ENCODE results near the gene ABHD16A.
A peak's percentile ranks its signal among the peaks of the same experiment; 100 is the strongest.

ABHD16A gene

DNA sequence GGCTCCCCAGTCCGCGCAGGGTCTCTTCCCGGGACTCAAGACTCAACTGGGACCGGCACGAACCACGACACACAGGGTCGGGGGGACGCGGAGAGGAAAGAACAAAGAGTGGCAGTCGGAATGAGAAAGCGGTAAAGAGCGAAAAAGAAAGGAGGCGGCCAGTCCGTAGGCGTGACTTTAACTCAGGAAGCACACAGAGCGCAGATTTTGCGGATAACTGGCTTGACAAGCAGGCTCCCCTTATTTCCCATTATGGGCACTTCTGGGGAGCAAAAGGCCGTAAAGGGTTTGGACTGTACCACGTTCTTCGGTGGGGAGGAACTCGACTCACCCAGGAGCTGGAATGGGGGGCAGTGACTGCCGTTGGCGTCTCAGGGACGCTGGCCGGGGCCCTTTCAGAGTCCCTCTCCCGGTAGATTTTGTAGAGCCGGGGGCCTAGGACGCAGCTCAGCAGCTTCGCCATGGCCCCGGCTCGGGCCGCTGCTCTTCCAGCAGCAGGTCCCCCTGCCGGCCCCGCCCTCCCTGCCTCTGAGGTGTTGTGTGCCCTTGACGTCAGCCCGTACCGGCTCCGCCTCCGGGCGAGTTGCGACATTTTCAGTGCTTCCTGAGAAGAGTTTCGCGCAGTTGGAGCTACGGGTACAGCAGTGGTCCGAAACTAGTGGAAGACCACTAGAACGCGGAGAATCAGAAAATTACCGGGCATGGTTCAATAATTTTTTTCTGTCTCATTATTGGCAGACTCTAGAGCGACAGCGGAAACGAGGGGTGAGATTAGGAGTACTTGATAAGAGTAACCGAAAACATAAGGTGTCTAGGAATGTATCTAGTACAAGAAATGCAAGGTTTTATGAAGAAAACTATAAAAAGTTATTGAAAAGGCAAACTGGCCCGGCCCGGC is at the start of gene ABHD16A:
Gene ABHD16A, minus strand, starts transcription at position 506 of the 898 bp plus-strand sequence. Its CDS starts 43 bp downstream, at position 463.
- peak; percentile 89 for DNase-seq (ENCODE audit: low spot score)
- FAIRE-seq = peak; percentile 67

DNA sequence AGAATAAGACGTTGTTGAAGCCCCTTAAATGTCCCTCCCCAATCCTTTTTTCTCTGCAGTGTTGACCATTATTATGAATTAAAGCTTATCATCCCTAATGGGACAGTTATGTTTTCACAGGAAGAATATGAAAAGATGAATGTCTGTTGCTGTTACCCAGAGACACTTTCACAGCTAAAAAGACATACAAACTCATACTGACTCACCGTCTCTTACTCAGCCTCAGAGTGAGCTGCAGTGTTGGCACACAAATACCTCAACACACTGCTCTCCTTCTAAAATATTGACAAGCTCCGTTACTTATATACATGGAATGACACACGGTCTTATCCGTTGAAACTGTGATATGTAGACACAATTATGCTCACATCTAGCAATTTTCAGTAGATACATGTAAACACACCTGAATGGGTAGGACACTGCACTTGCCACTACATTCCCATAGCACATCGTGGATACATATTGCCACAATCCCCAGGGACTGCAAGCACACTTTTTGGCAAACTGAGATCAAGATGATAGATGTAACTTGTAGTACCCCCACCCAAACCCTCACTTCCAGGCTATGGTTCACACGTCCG is 49.7 kb upstream of the ABHD16A start:
- FAIRE-seq (peak; percentile 63), DNase-seq (ENCODE audit: low spot score) (peak; percentile 70)

DNA sequence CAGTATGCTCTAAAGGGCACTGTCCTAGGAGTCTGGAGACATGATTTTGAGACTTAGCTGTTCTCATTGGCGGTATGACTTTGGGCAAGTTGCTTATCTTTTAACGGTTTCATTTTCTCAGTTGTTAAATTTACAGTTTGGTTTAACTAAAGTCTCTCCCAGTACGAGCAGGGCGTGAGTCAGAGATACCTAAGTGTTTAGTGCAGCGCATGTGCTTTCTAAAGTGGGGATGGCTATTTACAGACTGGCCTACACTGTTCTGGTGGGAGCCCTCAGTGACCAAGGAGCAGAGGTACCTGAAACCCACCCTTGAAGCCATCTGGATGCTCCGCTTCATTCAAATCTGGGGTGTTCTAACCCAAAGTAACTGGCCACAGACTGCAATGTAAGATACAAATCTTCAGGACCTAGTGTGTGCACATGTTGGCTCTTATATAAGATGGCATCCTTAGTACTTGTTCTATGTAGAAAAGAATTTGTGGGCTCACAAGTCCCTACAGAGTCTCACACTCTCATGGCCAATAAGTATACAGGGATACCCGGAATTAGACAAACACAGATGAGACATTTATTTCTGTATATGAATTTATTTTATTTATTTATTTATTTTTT is 47.4 kb upstream of the ABHD16A start:
- FAIRE-seq (no peak), DNase-seq (ENCODE audit: low spot score) (no peak)

DNA sequence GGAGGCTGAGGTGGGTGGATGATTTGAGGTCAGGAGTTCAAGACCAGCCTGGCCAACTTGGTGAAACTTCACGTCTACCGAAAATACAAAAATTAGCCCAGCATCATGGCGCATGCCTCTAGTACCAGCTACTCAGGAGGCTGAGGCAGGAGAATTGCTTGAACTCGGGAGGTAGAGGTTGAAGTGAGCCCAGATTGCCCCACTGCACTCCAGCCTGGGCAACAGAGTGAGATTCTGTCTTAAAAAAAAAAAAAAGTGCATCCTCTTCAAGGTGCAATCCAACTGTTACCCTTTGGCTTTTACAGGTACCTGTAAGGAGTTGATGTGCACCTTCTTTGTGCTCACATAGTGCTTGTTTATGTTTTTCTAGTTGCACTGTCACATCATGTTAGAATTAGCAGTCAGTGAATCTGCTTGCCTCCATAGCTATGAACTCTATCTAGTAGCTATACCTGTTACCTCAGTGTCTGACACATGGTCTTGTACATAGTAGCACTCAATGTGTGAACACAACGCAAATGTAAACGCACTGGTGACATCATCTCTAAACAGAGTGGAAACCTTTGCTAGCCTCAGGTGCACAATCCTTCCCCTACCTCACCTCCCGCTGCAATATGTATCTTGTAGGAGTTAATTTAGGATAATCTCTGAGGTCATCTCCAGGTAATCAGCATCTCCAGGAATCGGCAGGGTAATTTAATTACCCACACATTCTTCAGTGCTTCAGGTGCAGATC is 46.3 kb upstream of the ABHD16A start:
- no peak for FAIRE-seq
- no peak for DNase-seq (ENCODE audit: low spot score)

DNA sequence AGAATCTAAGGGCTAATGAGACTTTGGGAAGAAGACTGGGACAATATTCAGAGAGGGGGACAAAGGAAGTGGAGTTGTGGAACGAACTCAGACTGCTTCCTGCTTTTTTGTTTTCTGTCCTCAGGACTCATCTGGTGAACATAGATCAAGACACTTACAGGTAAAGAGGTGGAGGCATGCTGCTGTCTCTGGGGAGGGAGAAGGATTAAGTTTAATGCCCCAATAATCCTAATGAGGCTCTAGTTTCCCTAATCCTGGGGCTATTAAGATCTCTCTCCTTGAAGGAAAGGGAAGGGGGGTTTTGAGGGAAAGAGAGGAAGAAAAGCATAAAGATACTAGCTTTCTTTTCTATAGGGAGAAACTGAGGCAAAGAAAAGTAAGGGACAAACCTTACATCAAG is 41.3 kb upstream of the ABHD16A start:
- DNase-seq (ENCODE audit: low spot score) (no peak), FAIRE-seq (no peak)

DNA sequence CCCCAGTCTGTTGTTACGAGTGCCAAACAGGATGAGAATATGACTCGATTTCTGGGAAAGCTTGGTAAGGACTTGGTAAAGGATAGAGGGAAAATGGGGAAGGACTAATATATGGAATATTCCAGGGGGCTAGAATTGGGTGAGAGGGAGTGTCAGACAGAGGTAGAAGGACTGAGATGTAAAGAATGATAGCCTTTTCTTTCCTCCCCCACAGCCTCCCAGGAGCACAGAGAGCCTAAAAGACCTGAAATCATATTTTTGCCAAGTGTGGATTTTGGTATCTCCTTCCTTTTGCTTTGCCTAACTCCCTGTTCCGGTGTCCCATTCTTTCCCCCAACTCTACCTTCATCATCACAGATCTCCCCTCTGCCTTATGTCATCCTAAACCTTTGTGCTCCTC is 39.8 kb upstream of the ABHD16A start:
- FAIRE-seq (no peak), DNase-seq (ENCODE audit: low spot score) (no peak)

DNA sequence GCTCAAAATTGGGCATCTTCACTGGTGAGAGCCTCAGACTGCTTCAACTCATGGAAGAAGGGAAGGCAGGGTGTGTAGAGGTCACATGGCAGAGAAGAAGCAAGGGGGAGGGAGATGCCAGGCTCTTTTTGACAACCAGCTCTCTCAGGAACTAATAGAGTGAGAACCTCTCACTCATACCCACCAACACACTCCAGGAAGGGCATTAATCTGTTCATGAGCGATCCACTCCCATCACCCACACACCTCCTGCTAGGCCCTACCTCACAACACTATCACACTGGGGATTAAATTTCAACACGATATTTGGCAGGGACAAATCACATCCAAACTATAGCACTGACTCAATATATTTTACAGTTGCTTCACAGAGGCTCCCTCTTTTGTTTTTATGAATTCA is 38.7 kb upstream of the ABHD16A start:
- FAIRE-seq (no peak), DNase-seq (ENCODE audit: low spot score) (no peak)

DNA sequence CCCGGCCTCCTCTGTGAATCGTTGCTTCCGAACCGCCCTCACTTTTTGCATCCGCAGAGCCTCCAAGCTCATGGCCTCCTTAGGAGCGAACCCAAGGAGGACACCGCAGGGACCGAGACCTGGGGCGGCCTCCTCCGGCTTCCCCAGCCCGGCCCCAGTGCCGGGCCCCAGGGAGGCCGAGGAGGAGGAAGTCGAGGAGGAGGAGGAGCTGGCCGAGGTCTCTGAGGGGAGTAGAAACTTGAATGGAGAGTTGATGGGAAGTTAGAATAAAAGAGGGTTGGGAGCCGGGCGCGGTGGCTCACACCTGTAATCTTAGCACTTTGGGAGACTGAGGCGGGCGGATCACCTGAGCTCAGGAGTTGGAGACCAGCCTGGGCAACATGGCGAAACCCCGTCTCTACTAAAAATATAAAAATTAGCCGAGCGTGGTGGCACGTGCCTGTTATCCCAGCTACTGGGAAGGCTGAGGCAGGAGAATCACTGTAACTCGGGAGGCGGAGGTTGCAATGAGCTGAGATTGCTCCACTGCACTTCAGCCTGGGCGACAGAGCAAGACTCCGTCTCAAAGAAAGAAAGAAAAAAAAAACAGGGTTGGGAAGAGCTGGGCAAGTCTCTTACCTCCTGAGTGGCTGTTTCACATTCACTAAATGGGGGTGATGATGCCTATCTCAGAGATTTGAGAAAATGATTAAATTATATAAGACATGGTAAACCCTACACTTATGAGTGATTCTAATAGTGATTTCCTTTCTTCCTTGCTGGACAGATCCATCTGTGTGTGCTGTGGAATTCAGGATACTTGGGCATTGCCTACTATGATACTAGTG is 37.5 kb upstream of the ABHD16A start:
- DNase-seq (ENCODE audit: low spot score) = no peak
- FAIRE-seq = no peak

DNA sequence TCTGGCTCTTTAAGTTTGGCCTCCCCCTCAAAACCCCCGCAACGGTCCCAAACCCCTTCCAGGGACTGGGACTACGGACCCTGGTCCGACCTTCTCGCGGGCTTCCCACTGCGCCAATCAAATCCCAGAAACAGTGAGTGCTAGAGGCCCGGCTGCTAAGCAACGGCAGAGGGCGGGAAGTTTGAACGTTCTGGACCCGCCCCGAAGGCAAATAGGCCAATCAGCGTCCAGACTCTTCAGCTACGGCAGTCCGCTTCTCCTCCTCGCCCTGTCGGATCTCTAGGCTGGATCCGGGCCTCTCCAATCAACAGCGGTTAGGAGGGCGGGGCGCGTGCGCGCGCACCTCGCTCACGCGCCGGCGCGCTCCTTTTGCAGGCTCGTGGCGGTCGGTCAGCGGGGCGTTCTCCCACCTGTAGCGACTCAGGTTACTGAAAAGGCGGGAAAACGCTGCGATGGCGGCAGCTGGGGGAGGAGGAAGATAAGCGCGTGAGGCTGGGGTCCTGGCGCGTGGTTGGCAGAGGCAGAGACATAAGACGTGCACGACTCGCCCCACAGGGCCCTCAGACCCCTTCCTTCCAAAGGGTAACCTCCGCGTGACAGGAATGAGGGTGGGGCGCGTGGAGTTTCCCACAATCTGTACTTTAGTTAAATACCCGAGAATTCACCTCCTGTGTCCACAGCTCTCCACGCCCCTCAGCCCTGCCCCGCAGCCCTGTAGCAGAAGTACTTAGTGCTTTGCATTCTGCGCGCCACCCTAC is 36.7 kb upstream of the ABHD16A start, which contains the start of gene MSH5:
Gene MSH5, plus strand, starts transcription at position 367 of the 758 bp plus-strand sequence. CDS start 462 bp downstream, outside the sequence.
- DNase-seq (ENCODE audit: low spot score) (peak; percentile 98), FAIRE-seq (peak; percentile 84)

DNA sequence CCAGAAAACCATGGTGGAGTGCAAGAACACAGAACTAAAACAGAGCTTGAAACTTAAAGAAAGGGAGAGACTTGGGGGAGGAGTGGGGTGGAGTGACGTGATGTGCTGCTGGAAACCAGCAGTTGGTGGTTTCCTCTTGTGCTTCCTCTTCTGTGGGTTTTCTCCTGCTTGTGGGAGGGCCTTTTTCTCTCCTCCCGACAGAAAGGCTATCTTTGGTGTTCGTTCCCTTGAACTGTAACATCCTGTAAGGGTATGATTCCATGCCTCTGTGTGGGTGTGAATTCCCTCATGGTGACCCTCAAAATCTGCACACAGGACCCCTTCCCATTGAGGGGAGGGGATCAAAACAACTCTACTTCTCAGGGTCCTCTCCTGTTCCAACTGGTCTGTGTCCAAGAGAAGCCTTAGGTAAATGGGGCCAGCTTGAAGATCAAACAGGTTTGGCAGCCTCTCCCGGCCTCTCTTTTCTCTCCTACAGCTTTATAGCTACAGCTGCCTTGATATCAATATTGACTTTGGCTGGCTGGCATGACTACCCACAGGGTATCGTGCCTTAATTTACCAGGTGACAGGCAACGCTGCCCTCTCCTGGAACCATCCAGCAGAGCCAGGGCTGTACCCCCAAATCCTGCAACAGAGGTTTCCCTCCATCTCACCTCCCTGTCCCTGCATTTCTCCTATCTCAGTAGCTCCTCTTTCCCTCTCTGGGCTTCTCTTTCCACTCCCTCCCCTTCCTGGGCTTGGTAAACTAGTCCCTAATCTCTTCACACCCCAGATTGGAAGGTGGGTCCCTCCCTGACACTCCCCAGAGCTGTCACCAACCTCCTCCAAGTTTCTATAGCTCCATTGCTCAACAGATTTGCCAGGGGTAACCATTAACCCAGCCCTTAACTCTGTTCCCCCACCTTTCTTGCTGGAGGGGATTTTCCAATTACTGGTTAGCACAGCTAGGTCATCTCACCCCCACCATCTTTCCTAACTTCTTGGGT is 35.2 kb upstream of the ABHD16A start:
- FAIRE-seq (peak; percentile 74), DNase-seq (ENCODE audit: low spot score) (peak; percentile 83)

DNA sequence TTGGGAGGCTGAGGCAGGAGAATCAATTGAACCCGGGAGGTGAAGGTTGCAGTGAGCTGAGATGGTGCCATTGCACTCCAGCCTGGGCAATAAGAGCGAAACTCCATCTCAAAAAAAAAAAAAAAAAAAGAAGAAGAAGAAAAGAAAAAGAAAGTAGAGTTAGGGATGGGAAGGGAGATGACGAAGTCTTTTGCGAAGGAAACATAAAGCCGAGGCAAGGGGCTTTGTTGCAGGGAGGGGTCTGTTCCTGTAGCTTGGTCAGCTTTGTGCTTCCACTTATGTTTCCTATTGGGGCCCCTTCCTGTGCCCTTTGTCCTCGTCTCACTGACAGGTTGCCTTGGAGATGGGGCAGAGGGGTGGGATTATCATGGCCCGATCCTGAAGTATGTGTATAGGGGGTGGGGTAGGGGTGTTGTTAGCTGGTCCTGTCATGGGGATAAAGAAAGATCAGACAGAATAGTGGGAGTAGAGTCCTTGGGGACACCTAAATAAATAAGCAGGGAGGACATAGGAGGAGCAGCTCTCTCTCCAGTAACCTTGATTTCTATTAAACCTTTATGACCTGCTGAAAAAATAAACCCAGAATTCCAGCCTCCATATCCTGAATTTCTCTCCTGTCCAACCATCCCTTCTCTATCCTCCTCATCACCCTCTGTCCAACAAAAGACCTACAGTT is 34.3 kb upstream of the ABHD16A start:
- DNase-seq (ENCODE audit: low spot score) (no peak), FAIRE-seq (no peak)

DNA sequence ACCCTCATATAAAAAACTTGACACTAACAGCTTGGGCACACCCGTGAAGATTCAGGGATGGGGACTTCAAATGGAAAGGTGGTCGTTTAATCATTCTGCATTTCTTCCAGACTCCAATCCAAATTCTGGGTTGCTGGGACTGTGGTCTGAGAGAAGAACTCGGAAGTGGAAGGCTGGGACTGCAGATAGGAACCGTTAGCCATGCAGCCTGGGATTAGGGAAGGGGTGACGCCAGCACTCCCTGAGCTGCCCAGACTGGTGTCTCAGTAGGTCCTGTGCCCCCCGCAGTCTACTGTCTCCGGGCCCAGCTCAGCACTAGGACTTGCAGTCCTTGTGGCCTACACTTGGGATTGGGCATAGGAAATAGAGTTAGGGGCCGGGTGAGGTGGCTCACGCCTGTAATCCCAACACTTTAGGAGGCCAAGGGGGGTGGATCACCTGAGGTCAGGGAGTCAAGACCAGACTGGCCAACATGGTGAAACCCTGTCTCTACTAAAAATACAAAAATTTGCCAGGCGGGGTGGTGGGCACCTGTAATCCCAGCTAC is 33.7 kb upstream of the ABHD16A start:
- no peak for FAIRE-seq
- no peak for DNase-seq (ENCODE audit: low spot score)

DNA sequence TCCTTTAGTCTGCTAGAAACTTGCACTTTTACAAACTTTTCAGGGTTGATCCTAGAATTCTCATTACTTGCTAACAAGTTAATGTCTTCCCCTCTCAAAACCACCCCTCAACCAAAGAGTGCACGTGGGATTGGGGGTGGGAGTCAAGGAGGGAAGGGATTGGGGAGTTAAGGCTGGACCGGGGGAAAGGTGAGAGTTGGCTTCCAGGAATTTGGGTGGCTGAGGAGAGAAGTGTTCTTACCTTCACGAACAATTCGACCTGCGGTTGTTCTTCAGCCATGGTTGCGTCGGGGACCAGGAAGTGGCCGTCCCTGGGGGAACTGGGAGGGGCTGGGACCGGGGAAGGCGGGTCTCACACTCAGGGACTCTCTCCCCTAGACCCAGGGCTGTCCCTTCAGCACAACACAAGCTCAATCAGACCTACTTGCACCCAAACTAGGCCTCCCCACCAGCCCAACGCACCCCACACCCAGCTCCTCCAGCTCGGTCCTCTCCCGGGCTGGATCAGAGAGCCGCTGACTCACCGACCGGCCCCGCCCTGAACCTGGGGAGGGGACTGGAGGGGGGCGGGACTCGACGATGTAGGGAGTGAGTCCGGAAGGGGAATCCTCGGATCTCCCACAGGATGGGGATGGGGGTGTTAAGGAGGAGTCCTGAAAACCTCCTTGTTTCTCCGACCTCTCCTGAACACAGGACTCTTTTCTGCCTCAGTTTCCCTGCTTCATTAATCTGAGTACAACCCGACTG is 33.1 kb upstream of the ABHD16A start, which contains the start of gene CLIC1:
Gene CLIC1, minus strand, starts transcription at position 510 of the 747 bp plus-strand sequence. Its CDS starts 230 bp downstream, at position 280.
- no peak for FAIRE-seq
- DNase-seq (ENCODE audit: low spot score) = peak; percentile 62

DNA sequence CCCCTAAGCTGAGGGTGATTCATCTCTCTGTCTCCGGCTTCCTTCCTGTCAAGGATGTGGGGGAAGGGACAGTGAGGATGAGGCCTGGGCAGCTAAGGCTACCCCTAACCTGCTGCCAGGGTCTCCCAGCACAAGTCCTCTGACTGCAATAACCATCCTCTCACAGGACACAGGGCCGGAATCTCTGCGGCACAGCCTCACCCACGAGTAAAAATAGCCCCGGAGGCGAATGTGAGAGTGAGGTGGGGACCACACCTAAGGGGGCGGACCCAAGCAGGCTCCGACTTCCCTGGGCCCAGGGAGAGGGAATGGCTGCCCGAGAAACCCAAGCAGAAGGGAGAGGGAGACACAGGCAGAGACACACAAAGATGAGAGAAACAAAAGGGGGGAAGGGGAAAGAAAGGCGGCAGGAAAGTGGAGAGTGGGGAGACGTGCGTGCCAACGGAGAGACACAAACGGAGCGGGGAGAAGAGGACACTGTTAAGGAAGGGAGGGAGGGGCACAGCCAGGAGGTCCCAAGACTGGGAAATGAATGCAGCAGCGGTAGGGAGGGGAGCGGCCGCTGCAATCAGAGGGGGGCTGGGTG is 31.8 kb upstream of the ABHD16A start:
- DNase-seq (ENCODE audit: low spot score) (peak; percentile 69), FAIRE-seq (no peak)

DNA sequence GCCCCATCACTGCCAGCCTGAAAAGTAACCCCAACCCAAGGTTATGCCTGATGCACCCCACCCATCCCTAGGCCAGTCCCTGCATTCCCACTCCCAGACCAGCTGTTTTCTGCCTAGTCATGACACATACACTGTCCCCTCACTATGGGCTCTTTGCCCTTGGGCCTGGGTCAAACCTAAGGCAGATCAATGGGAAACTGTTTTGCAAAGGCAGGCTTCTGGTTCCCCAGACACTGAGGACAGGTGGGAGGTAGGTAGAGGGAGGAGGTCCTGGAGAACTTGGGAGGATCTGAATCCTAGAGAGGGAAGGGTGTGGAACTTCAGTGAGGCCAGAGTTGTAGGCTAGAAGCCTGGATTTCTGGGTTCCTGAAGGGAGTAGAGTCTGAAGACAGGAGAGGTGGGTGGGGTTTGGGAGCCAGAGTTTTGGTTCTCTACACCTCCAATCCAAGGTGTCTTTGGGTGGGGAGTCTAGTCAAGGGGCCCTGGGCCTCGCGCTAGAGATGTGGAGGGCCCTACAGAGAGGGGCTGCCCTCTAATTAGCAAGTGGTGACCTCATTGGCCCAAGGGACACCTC is 31.2 kb upstream of the ABHD16A start:
- FAIRE-seq = no peak
- DNase-seq (ENCODE audit: low spot score) = no peak

DNA sequence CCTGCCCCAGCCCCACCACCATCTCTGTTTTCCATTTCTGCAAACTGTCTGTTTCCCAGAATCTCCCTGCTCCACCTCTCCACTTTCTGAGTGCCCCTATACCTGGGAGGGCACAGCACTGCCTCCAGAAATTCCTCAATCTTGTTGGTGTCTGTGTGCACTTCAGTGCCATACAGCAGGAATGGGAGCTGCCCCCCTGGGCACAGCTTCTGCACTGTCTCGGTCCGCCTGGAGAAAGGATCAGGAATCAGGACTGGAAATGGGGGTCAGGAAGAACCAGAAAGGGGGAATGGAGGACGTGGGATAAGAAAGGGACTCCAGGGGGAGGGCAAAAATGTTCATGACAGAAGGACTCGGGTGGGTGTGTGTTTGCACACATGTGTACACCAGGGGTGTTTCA is 30.6 kb upstream of the ABHD16A start:
- FAIRE-seq (no peak), DNase-seq (ENCODE audit: low spot score) (no peak)

All from RCC 7860 (cell line).